CD4-positive, alpha-beta T cell treated with Interleukin-6 at 100 ng/mL for 8 hours (primary cell): Measurements from ENCODE around the gene CEBPB.
"Not testable (repeated sequence)": the region's sequence is repeated elsewhere in the genome, so short reads cannot be mapped to it uniquely, and the experiment has no call there.

Source experiments
- DNase-seq: peaks from one replicate; pipeline ENCODE4 v3.0.0-alpha.2; 2020; ENCODE audit warnings: mixed read lengths, low spot score

CEBPB gene

GRCh38 chr20:50170549-50171220 lies 19.9 kb upstream of the CEBPB start:
- DNase-seq = no peak

GRCh38 chr20:50172347-50173013 lies 18.1 kb upstream of the CEBPB start:
- no peak for DNase-seq

GRCh38 chr20:50174456-50174855 lies 16.2 kb upstream of the CEBPB start:
- no peak for DNase-seq

- DNase-seq = no peak
Observed at GRCh38 chr20:50175938-50176933, 14.4 kb upstream of the CEBPB start.

- not testable (repeated sequence) for DNase-seq
Observed at GRCh38 chr20:50178672-50179071, 12.0 kb upstream of the CEBPB start.

- DNase-seq = no peak
Observed at GRCh38 chr20:50181344-50181743, 9.3 kb upstream of the CEBPB start.

GRCh38 chr20:50182346-50182745 lies 8.3 kb upstream of the CEBPB start:
- DNase-seq = no peak

- DNase-seq = no peak
Observed at GRCh38 chr20:50185426-50185825, 5.2 kb upstream of the CEBPB start.

GRCh38 chr20:50186151-50186885 lies 4.3 kb upstream of the CEBPB start:
- peak; percentile 82 for DNase-seq

GRCh38 chr20:50186987-50187402 lies 3.6 kb upstream of the CEBPB start:
- DNase-seq = no peak

GRCh38 chr20:50187403-50188051 lies 3.1 kb upstream of the CEBPB start:
- no peak for DNase-seq

- DNase-seq = no peak
Observed at GRCh38 chr20:50188287-50188688, 2.3 kb upstream of the CEBPB start.

GRCh38 chr20:50188879-50189680 lies 1.6 kb upstream of the CEBPB start:
- no peak for DNase-seq

GRCh38 chr20:50189681-50190250 lies 864 bp upstream of the CEBPB start:
- DNase-seq = peak; percentile 22

GRCh38 chr20:50191065-50191543 lies 474 bp downstream of the CEBPB start:
- peak; percentile 51 for DNase-seq

- DNase-seq = peak; percentile 36
Observed at GRCh38 chr20:50191544-50192363, 1.1 kb downstream of the CEBPB start.

- peak; percentile 70 for DNase-seq
Observed at GRCh38 chr20:50192364-50193198, 2.0 kb downstream of the CEBPB start.

GRCh38 chr20:50193199-50193835 lies 2.7 kb downstream of the CEBPB start:
- DNase-seq = no peak
